Fibroblast of lung (primary cell): Measurements from ENCODE around the gene TBX1.

ENCODE experiments used
- EZH2 ChIP-seq: IDR thresholded peaks from 2 replicates; pipeline ENCODE4 v1.5.1; 2012; ENCODE audit warnings: low read length, control low read depth, mild to moderate bottlenecking; ENCODE audit errors: missing control alignments
- TF ChIP-seq, protein P1 (sequence below), 2 donors: IDR thresholded peaks in 1 of 2; conservative IDR thresholded peaks in 1 of 2; 1 replicate in 1 of 2; 2 replicates in 1 of 2; pipeline ENCODE4 v1.5.1; 2011 to 2012; ENCODE audit warnings: low read length in 2 of 2, control low read depth in 1 of 2, inconsistent platforms in 1 of 2, low read depth in 1 of 2, mild to moderate bottlenecking in 1 of 2

DNA sequence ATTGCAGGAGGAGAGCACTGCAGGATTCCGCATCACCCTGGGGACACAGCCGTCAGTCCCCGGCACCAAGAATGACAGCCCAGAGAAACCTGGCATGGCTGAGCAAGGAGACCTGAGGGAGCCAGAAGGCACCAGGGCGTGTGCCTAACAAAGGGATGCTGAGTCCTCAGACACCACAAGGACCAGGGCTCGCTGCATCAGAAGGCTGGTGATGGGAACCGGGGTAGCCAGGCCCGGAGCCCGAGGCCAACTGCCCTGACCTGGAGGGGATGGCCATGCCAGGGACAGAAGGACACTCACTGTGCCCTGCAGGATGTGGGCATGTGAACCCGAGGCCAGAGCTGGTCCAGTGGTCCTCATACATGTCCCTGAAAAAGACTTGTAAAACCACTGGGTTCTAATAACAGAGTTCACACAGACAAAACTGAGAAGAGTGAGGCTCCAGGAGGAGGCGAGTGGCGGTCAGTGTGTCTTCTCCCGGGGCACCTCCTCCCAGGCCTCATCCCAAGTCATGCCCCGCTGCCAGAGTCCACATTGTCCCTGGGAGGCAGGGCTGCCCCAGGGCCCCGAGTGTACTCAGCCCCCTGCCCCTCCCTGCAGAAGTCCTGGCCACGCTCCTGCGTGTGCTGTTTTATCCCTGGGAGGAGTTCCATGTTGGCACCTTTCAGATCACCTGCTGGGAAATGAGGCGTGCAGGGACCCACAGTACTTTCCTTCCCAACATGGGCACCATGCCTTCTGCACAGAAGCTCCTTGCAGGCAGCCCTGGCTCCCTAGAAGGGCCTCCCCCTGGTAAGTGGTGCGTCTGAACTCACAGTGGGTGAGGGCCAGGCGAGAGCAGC is 42.5 kb downstream of the TBX1 start:
- TF ChIP-seq EZH2: no peak
- TF ChIP-seq, protein P1, sequence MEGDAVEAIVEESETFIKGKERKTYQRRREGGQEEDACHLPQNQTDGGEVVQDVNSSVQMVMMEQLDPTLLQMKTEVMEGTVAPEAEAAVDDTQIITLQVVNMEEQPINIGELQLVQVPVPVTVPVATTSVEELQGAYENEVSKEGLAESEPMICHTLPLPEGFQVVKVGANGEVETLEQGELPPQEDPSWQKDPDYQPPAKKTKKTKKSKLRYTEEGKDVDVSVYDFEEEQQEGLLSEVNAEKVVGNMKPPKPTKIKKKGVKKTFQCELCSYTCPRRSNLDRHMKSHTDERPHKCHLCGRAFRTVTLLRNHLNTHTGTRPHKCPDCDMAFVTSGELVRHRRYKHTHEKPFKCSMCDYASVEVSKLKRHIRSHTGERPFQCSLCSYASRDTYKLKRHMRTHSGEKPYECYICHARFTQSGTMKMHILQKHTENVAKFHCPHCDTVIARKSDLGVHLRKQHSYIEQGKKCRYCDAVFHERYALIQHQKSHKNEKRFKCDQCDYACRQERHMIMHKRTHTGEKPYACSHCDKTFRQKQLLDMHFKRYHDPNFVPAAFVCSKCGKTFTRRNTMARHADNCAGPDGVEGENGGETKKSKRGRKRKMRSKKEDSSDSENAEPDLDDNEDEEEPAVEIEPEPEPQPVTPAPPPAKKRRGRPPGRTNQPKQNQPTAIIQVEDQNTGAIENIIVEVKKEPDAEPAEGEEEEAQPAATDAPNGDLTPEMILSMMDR (conservative IDR thresholded peaks at IDR 0.05 in 1 of 2, IDR thresholded peaks at IDR 0.05 in 1 of 2; ENCODE audit: low read depth in 1 of 2, low read length in 2 of 2): no peak
